A673 (cell line): ENCODE data around the gene FUT8.

Experiments used
- EZH2 ChIP-seq: fragments of 200-600 bp; sonication (generic); IDR thresholded peaks from 2 replicates; pipeline ENCODE4 v1.6.1; 2017; ENCODE audit warnings: borderline replicate concordance, low read depth, mild to moderate bottlenecking, mixed read lengths, antibody characterized with exemption, low read length; ENCODE audit not compliant: poor library complexity, severe bottlenecking
- TF ChIP-seq, protein P1 (sequence below): fragments of 300-800, 200-600 bp; sonication (generic); conservative IDR thresholded peaks from 2 replicates; pipeline ENCODE4 v1.5.1; 2017; ENCODE audit warnings: low read depth, mild to moderate bottlenecking, antibody characterized with exemption, low read length, moderate library complexity, mixed read lengths

- TF ChIP-seq, protein P1, sequence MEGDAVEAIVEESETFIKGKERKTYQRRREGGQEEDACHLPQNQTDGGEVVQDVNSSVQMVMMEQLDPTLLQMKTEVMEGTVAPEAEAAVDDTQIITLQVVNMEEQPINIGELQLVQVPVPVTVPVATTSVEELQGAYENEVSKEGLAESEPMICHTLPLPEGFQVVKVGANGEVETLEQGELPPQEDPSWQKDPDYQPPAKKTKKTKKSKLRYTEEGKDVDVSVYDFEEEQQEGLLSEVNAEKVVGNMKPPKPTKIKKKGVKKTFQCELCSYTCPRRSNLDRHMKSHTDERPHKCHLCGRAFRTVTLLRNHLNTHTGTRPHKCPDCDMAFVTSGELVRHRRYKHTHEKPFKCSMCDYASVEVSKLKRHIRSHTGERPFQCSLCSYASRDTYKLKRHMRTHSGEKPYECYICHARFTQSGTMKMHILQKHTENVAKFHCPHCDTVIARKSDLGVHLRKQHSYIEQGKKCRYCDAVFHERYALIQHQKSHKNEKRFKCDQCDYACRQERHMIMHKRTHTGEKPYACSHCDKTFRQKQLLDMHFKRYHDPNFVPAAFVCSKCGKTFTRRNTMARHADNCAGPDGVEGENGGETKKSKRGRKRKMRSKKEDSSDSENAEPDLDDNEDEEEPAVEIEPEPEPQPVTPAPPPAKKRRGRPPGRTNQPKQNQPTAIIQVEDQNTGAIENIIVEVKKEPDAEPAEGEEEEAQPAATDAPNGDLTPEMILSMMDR: no peak
- TF ChIP-seq EZH2: no peak
Measured at GRCh38 chr14:65599375-65599774, 186.8 kb downstream of the FUT8 start.
